Esophagus squamous epithelium (tissue), 4 donors: ENCODE data around the gene HTR5A.

ENCODE experiments used
- POLR2A ChIP-seq, 4 donors: fragments of 450-650 bp; IDR thresholded peaks; one replicate each; pipeline ENCODE4 v1.6.1; 2017; ENCODE audit warnings: antibody characterized with exemption in 4 of 4, mild to moderate bottlenecking in 4 of 4, moderate library complexity in 3 of 4
- TF ChIP-seq, protein P1 (sequence below), 6 experiments: fragments of 450-650 bp in 4 of 6; fragments of 200-600 bp in 2 of 6; sonication (generic) in 2 of 6; IDR thresholded peaks; one replicate each; pipeline ENCODE4 v1.5.1; 2016 to 2019; ENCODE audit warnings: antibody characterized with exemption in 6 of 6, mild to moderate bottlenecking in 4 of 6, moderate library complexity in 4 of 6

GRCh38 chr7:155062411-155062810 is 7.7 kb upstream of the HTR5A start:
- no peak for TF ChIP-seq POLR2A (IDR thresholded peaks at IDR 0.05)
- TF ChIP-seq, protein P1, sequence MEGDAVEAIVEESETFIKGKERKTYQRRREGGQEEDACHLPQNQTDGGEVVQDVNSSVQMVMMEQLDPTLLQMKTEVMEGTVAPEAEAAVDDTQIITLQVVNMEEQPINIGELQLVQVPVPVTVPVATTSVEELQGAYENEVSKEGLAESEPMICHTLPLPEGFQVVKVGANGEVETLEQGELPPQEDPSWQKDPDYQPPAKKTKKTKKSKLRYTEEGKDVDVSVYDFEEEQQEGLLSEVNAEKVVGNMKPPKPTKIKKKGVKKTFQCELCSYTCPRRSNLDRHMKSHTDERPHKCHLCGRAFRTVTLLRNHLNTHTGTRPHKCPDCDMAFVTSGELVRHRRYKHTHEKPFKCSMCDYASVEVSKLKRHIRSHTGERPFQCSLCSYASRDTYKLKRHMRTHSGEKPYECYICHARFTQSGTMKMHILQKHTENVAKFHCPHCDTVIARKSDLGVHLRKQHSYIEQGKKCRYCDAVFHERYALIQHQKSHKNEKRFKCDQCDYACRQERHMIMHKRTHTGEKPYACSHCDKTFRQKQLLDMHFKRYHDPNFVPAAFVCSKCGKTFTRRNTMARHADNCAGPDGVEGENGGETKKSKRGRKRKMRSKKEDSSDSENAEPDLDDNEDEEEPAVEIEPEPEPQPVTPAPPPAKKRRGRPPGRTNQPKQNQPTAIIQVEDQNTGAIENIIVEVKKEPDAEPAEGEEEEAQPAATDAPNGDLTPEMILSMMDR (IDR thresholded peaks at IDR 0.05) = no peak
